ENCODE data around the gene GNAO1. TPM values are rescaled to one million over a fixed set of nuclear protein-coding genes. Genes with fewer than 3 reads are reported as not detected.

Gene GNAO1
- total and polyA plus RNA-seq, 2 of the 13 experiments (the other 11 are each of a cell fraction or from before 2014, with no cell fraction given) = not detected

GRCh38 chr16:56242740-56243139, 51.5 kb downstream of the GNAO1 start:
- no peak overlapping the region for H3K9ac ChIP-seq (ENCODE audit: insufficient read depth, low read depth, low read length)
- CTCF ChIA-PET (ENCODE audit: low intra/inter-chr PET ratio, low total read pairs) = no interaction called here
- H3K4me1 ChIP-seq (ENCODE audit: insufficient read depth, low read length) = no peaks in the 10 kb centered on the region
- no peaks in the 10 kb centered on the region for H4K20me1 ChIP-seq (ENCODE audit: insufficient read depth, low read length)
- H3K4me3 ChIP-seq (replicated peaks in 1 of 3; ENCODE audit: insufficient read depth in 1 of 3, low read depth in 2 of 3, low read length in 3 of 3) = no peak overlapping the region
- no peaks in the 10 kb centered on the region for H3K79me2 ChIP-seq (ENCODE audit: insufficient read depth, low read length)
- no TSS peak for BruUV-seq (replicated peaks)
- H3K36me3 ChIP-seq (replicated peaks in 1 of 2; ENCODE audit: control insufficient read depth in 1 of 2, insufficient read depth in 2 of 2, low read length in 2 of 2) = no peaks in the 10 kb centered on the region
- H3K27me3 ChIP-seq (ENCODE audit: control insufficient read depth in 1 of 2, insufficient read depth in 2 of 2, low read length in 2 of 2) = peaks cover 0 to 14% of the 10 kb centered on the region in 2 experiments; a peak in 3 of 5 replicates
- intact Hi-C loops (cut with micrococcal nuclease; ENCODE audit: unreplicated experiment) = no loop called here
- no peaks in the 10 kb centered on the region for H3K9me3 ChIP-seq (ENCODE audit: low read length)
- in situ Hi-C loops (cut with HindIII; ENCODE audit: extremely low pct_ligation_motif_present, low pct_unique_long_range_greater_than_20kb) = no loop called here
- 47% methylated on average over 4 of the region's 4 CpGs for WGBS (ENCODE audit: low lambda C conversion rate)
- H3K27ac ChIP-seq (ENCODE audit: extremely low read length, insufficient read depth, low read length) = no peak overlapping the region
- POLR2A ChIA-PET = no interaction called here
- no peak for FAIRE-seq
- no peak for TF ChIP-seq KLF9 (CRISPR knock-in tag; IDR thresholded peaks at IDR 0.05; ENCODE audit: low read depth)
- TF ChIP-seq ZNF567 (CRISPR knock-in tag; IDR thresholded peaks at IDR 0.05; ENCODE audit: borderline replicate concordance) = no peak
- H2AFZ ChIP-seq (ENCODE audit: low read length) = no peak overlapping the region
- no peak for ATAC-seq
- H3K4me2 ChIP-seq (ENCODE audit: low read depth, low read length) = no peak overlapping the region
- DNase-seq (ENCODE audit: low spot score) = no peak

GRCh38 chr16:56244612-56245011, 53.3 kb downstream of the GNAO1 start:
- Histone ChIP-seq H3K4me1 (ENCODE audit: insufficient read depth, low read length) (no peaks in the 10 kb centered on the region), H3K4me2 (ENCODE audit: low read depth, low read length) (no peak overlapping the region), H3K27me3 (ENCODE audit: control insufficient read depth in 1 of 2, insufficient read depth in 2 of 2, low read length in 2 of 2) (peaks cover 0 to 11% of the 10 kb centered on the region in 2 experiments; a peak in 2 of 5 replicates), H3K79me2 (ENCODE audit: insufficient read depth, low read length) (no peaks in the 10 kb centered on the region), H3K36me3 (replicated peaks in 1 of 2; ENCODE audit: control insufficient read depth in 1 of 2, insufficient read depth in 2 of 2, low read length in 2 of 2) (no peaks in the 10 kb centered on the region), H3K9me3 (ENCODE audit: low read length) (no peaks in the 10 kb centered on the region), H4K20me1 (ENCODE audit: insufficient read depth, low read length) (no peaks in the 10 kb centered on the region), H3K9ac (ENCODE audit: insufficient read depth, low read depth, low read length) (no peak overlapping the region), H2AFZ (ENCODE audit: low read length) (no peak overlapping the region), H3K4me3 (replicated peaks in 1 of 3; ENCODE audit: insufficient read depth in 1 of 3, low read depth in 2 of 3, low read length in 3 of 3) (no peak overlapping the region), H3K27ac (ENCODE audit: extremely low read length, insufficient read depth, low read length) (no peak overlapping the region)
- TF ChIP-seq ZNF451 (CRISPR knock-in tag; IDR thresholded peaks at IDR 0.05) (no peak), NFAT5 (CRISPR knock-in tag; IDR thresholded peaks at IDR 0.05) (no peak), ATF3 (CRISPR knock-in tag; IDR thresholded peaks at IDR 0.05) (no peak), KDM6A (CRISPR knock-in tag; IDR thresholded peaks at IDR 0.05; ENCODE audit: low read depth) (no peak), ZFX (CRISPR knock-in tag; IDR thresholded peaks at IDR 0.05; ENCODE audit: low read depth) (peak; percentile 22; the same call in 1 of the 2 replicates), ZBTB21 (CRISPR knock-in tag; IDR thresholded peaks at IDR 0.05) (no peak), POLR2A (IDR thresholded peaks at IDR 0.05; ENCODE audit: insufficient read depth in 1 of 2, low read depth in 2 of 2, low read length in 2 of 2) (no peak), MAFK (conservative IDR thresholded peaks at IDR 0.05 in 1 of 2, IDR thresholded peaks at IDR 0.05 in 1 of 2; ENCODE audit: low read length in 2 of 2) (no peak), BHLHE40 (IDR thresholded peaks at IDR 0.05; ENCODE audit: low read length) (peak; percentile 40; the same call in 1 of the 2 replicates)
- BruUV-seq (replicated peaks) = no TSS peak
- intact Hi-C loops (cut with micrococcal nuclease; ENCODE audit: unreplicated experiment) = no loop called here
- CTCF ChIA-PET (ENCODE audit: low intra/inter-chr PET ratio, low total read pairs) = no interaction called here
- FAIRE-seq = no peak
- POLR2A ChIA-PET = no interaction called here
- in situ Hi-C loops (cut with HindIII; ENCODE audit: extremely low pct_ligation_motif_present, low pct_unique_long_range_greater_than_20kb) = no loop called here
- ATAC-seq = peak; percentile 52
- WGBS (ENCODE audit: low lambda C conversion rate) = 10% methylated on average over 4 of the region's 4 CpGs
- DNase-seq (ENCODE audit: low spot score) = no peak

Data from HepG2 (cell line).